ENCODE data around the gene SIK2. TPM values are rescaled to one million over a fixed set of nuclear protein-coding genes. Genes with fewer than 3 reads are reported as not detected.

SIK2 gene
- total and polyA plus RNA-seq, 9 of the 15 experiments (the other 6 are each of a cell fraction or from before 2014, with no cell fraction given), result 0.74 to 11.6 (median 3.8) TPM

- no peaks in the 10 kb centered on the region for H3K9me3 ChIP-seq (replicated peaks; ENCODE audit: control insufficient read depth, insufficient read depth, low read depth, low read length)
- in situ Hi-C loops (cut with MboI), result no loop called here
- DNase-seq (ENCODE audit: extremely low read depth in 1 of 4, low spot score in 3 of 4), result no peak
- TF ChIP-seq SMAD4 (CRISPR knock-in tag; conservative IDR thresholded peaks at IDR 0.05) (no peak), MTA2 (IDR thresholded peaks at IDR 0.05; ENCODE audit: low read depth) (no peak), ZNF175 (CRISPR knock-in tag; IDR thresholded peaks at IDR 0.05; ENCODE audit: low read depth) (no peak), KDM1A (IDR thresholded peaks at IDR 0.05) (no peak), ZNF280A (IDR thresholded peaks at IDR 0.05; ENCODE audit: low read depth, partially characterized antibody) (no peak)
- no peak overlapping the region for H3K4me2 ChIP-seq (ENCODE audit: insufficient read depth, low read length)
- H4K20me1 ChIP-seq (replicated peaks; ENCODE audit: control insufficient read depth, insufficient read depth, low read length), result peaks cover under 1% of the 10 kb centered on the region; the same call in 1 of the 2 replicates
- ChIA-PET POLR2A (interaction anchor here (1.0 to 1.3 kb wide), 5 partner anchors 9 to 116 kb away, joined by 3 to 5 read pairs (median 3); partner anchors contain the start of gene PPP2R1B), CTCF (ENCODE audit: low intra/inter-chr PET ratio) (no interaction called here)
- no peak overlapping the region for H2AFZ ChIP-seq (ENCODE audit: low read depth, low read length)
- no peak overlapping the region for H3K27ac ChIP-seq (ENCODE audit: extremely low read depth, low read depth, low read length)
- no peak for ATAC-seq
- FAIRE-seq, result no peak
- 64% methylated on average over 10 of the region's 10 CpGs for WGBS (ENCODE audit: insufficient coverage, low coverage, missing lambda C conversion rate)
- no TSS peak for BruUV-seq (replicated peaks)
- H3K27me3 ChIP-seq (ENCODE audit: control insufficient read depth in 2 of 2, insufficient read depth in 2 of 2, low read length in 2 of 2), result no peaks in the 10 kb centered on the region
- peaks cover 27% of the 10 kb centered on the region; the same call in 2 of the 3 replicates for H3K36me3 ChIP-seq (ENCODE audit: control insufficient read depth, insufficient read depth, low read length)
- peaks cover 7 to 10% of the 10 kb centered on the region in 2 experiments; a peak in 4 of 5 replicates for H3K4me1 ChIP-seq (replicated peaks in 1 of 2; ENCODE audit: control insufficient read depth in 2 of 2, insufficient read depth in 2 of 2, low read length in 2 of 2)
- no peaks in the 10 kb centered on the region for H3K9me1 ChIP-seq (ENCODE audit: control insufficient read depth, insufficient read depth, low read length)
- H3K9ac ChIP-seq (ENCODE audit: insufficient read depth in 1 of 2, low read depth in 2 of 2, low read length in 2 of 2), result peak overlapping the region in 1 of 2 experiments; percentile 65; a peak in 1 of 4 replicates
- no peaks in the 10 kb centered on the region for H3K79me2 ChIP-seq (ENCODE audit: control insufficient read depth, insufficient read depth, low read length)
- intact Hi-C loops (cut with micrococcal nuclease), result no loop called here
- H3K4me3 ChIP-seq, result no peak overlapping the region
Observed at GRCh38 chr11:111729071-111729830, 127.0 kb downstream of the SIK2 start.
